ENCODE results near the gene PTPN5. TPM values are rescaled to one million over a fixed set of nuclear protein-coding genes. Genes with fewer than 3 reads are reported as not detected.

PTPN5 gene
- total RNA-seq, 2 experiments from 2014 or later, result not detected

DNA sequence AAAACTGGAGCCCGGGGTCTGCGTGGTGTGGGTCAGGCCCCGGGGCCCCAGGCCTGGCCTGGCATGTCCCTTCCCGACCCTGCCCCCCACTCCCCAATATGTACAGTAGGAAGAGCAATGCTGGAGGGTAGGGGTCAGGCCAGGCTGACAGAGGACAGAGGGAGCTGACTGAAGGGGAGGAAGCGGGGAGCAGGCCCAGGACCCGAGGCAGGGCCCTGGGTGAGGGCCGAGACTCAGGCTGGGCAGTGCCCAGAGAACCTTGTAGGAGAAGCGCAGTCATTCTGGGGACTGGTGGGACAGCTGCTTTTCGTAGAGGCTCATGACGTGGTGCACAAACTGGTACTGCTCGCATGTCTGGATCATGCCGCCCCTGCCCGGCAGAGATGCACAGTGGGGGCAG, 62.9 kb downstream of the PTPN5 start:
- Histone ChIP-seq H3K9me2 (ENCODE audit: insufficient read depth, low read length) (no peaks in the 10 kb centered on the region), H3K36me3 (ENCODE audit: insufficient read depth, low read length) (no peaks in the 10 kb centered on the region), H3K27ac (ENCODE audit: low read depth, low read length, poor library complexity, severe bottlenecking) (no peak overlapping the region), H3K4me1 (ENCODE audit: insufficient read depth, low read length, poor library complexity, severe bottlenecking) (peaks cover 13% of the 10 kb centered on the region), H3K4me3 (ENCODE audit: low read depth, low read length, poor library complexity, severe bottlenecking) (no peak overlapping the region), H3K79me2 (ENCODE audit: insufficient read depth, low read depth, low read length) (no peaks in the 10 kb centered on the region), H3K9me3 (ENCODE audit: low read length) (no peaks in the 10 kb centered on the region), H2AFZ (ENCODE audit: low read length) (no peak overlapping the region), H3K4me2 (ENCODE audit: low read length) (no peak overlapping the region), H4K20me1 (ENCODE audit: insufficient read depth, low read length) (no peaks in the 10 kb centered on the region)
- CTCF ChIA-PET (ENCODE audit: unreplicated experiment), result interaction anchor here (0.6 kb wide), 1 partner anchor 1969 kb away, joined by 3 read pairs; no protein-coding TSS in a partner anchor
- TF ChIP-seq CTCF (conservative IDR thresholded peaks at IDR 0.05; ENCODE audit: low read length) (no peak), EZH2phosphoT487 (IDR thresholded peaks at IDR 0.05; ENCODE audit: borderline replicate concordance, low read depth, low read length) (no peak)
- DNase-seq (ENCODE audit: low spot score), result no peak
- POLR2A ChIA-PET, result interaction anchor here (0.5 to 0.6 kb wide), 2 partner anchors 165 to 498 kb away, joined by 3 to 4 read pairs; no protein-coding TSS in a partner anchor
- intact Hi-C loops (cut with micrococcal nuclease; ENCODE audit: unreplicated experiment), result no loop called here
- no TSS peak for BruUV-seq (replicated peaks)

- no peaks in the 10 kb centered on the region for H3K36me3 ChIP-seq (ENCODE audit: insufficient read depth, low read length)
- no peaks in the 10 kb centered on the region for H4K20me1 ChIP-seq (ENCODE audit: insufficient read depth, low read length)
- H3K9me2 ChIP-seq (ENCODE audit: insufficient read depth, low read length), result no peaks in the 10 kb centered on the region
- H3K27ac ChIP-seq (ENCODE audit: low read depth, low read length, poor library complexity, severe bottlenecking), result no peak overlapping the region
- intact Hi-C loops (cut with micrococcal nuclease; ENCODE audit: unreplicated experiment), result no loop called here
- BruUV-seq (replicated peaks), result no TSS peak
- H3K4me2 ChIP-seq (ENCODE audit: low read length), result no peak overlapping the region
- H3K4me3 ChIP-seq (ENCODE audit: low read depth, low read length, poor library complexity, severe bottlenecking), result no peak overlapping the region
- POLR2A ChIA-PET, result interaction anchor here (0.5 to 0.6 kb wide), 3 partner anchors 164 to 497 kb away, joined by 3 to 4 read pairs (median 3); no protein-coding TSS in a partner anchor
- peak; percentile 78 for DNase-seq (ENCODE audit: low spot score)
- H3K9me3 ChIP-seq (ENCODE audit: low read length), result no peaks in the 10 kb centered on the region
- CTCF ChIA-PET (ENCODE audit: unreplicated experiment), result no interaction called here
- peak; percentile 88 for TF ChIP-seq CTCF (conservative IDR thresholded peaks at IDR 0.05; ENCODE audit: low read length)
- TF ChIP-seq EZH2phosphoT487 (IDR thresholded peaks at IDR 0.05; ENCODE audit: borderline replicate concordance, low read depth, low read length), result no peak
- H3K79me2 ChIP-seq (ENCODE audit: insufficient read depth, low read depth, low read length), result no peaks in the 10 kb centered on the region
- peaks cover 13% of the 10 kb centered on the region for H3K4me1 ChIP-seq (ENCODE audit: insufficient read depth, low read length, poor library complexity, severe bottlenecking)
- H2AFZ ChIP-seq (ENCODE audit: low read length), result peak overlapping the region; percentile 75
These were observed 63.9 kb downstream of the PTPN5 start for GRCh38 chr11:18727479-18728236.

- H3K36me3 ChIP-seq (ENCODE audit: insufficient read depth, low read length), result no peaks in the 10 kb centered on the region
- no peak within 1 kb of the TSS for H3K4me2 ChIP-seq (ENCODE audit: low read length)
- H3K9me2 ChIP-seq (ENCODE audit: insufficient read depth, low read length), result no peaks in the 10 kb centered on the region
- ChIA-PET CTCF (ENCODE audit: unreplicated experiment) (no interaction called here), POLR2A (no interaction called here)
- no TSS peak for BruUV-seq (replicated peaks)
- H3K4me3 ChIP-seq (ENCODE audit: low read depth, low read length, poor library complexity, severe bottlenecking), result no peak within 1 kb of the TSS
- intact Hi-C loops (cut with micrococcal nuclease; ENCODE audit: unreplicated experiment), result no loop called here
- no peak for TF ChIP-seq CTCF (conservative IDR thresholded peaks at IDR 0.05; ENCODE audit: low read length)
- no peak for TF ChIP-seq EZH2phosphoT487 (IDR thresholded peaks at IDR 0.05; ENCODE audit: borderline replicate concordance, low read depth, low read length)
- H3K79me2 ChIP-seq (ENCODE audit: insufficient read depth, low read depth, low read length), result no peaks in the 10 kb centered on the region
- no peaks in the 10 kb centered on the region for H4K20me1 ChIP-seq (ENCODE audit: insufficient read depth, low read length)
- DNase-seq (ENCODE audit: low spot score), result no peak
- H3K9me3 ChIP-seq (ENCODE audit: low read length), result no peaks in the 10 kb centered on the region
- no peak within 1 kb of the TSS for H2AFZ ChIP-seq (ENCODE audit: low read length)
- peaks cover 5% of the 10 kb centered on the region for H3K4me1 ChIP-seq (ENCODE audit: insufficient read depth, low read length, poor library complexity, severe bottlenecking)
- no peak within 1 kb of the TSS for H3K27ac ChIP-seq (ENCODE audit: low read depth, low read length, poor library complexity, severe bottlenecking)
These were observed 65.6 kb downstream of the PTPN5 start, which contains the start of gene IGSF22 for GRCh38 chr11:18726040-18726439. Gene IGSF22 (minus strand): TSS chr11:18726188. CDS start chr11:18724236, 1,952 bp downstream.
